ENCODE measurements around the gene TRPM1. TPM values are rescaled to one million over a fixed set of nuclear protein-coding genes. Genes with fewer than 3 reads are reported as not detected.
A peak's percentile ranks its signal among the peaks of the same experiment; 100 is the strongest.

Gene TRPM1
- total RNA-seq, 1 donor from 2014 or later, result not detected

DNA sequence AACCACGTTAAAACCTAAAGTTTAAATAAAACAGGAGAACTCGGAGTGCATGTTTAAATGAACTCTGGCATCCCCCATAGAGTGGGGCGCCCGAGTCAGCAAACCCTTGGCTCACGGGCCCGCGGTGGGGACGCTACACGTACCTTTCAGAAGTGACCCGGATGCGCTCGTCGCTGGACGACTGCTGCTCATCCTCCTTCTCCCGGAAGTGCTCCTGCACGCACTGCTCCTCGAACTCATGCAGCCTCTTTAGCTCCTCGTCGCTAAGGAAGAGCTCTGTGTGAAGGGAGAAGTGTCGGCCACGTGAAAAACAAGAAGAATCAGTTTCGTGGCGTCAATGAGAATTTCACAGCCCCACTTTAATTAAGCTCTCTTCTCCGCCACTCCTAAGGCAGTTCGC lies 75.5 kb downstream of the TRPM1 start:
- Histone ChIP-seq H3K36me3 (ENCODE audit: control insufficient read depth, insufficient read depth, low read length) (no peaks in the 10 kb centered on the region), H3K27me3 (ENCODE audit: control insufficient read depth, insufficient read depth, low read length) (no peaks in the 10 kb centered on the region), H3K4me3 (ENCODE audit: low read depth, low read length) (no peak overlapping the region)
- no peak for DNase-seq (ENCODE audit: low read depth)
- TF ChIP-seq, protein P1, sequence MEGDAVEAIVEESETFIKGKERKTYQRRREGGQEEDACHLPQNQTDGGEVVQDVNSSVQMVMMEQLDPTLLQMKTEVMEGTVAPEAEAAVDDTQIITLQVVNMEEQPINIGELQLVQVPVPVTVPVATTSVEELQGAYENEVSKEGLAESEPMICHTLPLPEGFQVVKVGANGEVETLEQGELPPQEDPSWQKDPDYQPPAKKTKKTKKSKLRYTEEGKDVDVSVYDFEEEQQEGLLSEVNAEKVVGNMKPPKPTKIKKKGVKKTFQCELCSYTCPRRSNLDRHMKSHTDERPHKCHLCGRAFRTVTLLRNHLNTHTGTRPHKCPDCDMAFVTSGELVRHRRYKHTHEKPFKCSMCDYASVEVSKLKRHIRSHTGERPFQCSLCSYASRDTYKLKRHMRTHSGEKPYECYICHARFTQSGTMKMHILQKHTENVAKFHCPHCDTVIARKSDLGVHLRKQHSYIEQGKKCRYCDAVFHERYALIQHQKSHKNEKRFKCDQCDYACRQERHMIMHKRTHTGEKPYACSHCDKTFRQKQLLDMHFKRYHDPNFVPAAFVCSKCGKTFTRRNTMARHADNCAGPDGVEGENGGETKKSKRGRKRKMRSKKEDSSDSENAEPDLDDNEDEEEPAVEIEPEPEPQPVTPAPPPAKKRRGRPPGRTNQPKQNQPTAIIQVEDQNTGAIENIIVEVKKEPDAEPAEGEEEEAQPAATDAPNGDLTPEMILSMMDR (IDR thresholded peaks at IDR 0.05; ENCODE audit: insufficient read depth, low read length, poor library complexity, severe bottlenecking), result no peak

DNA sequence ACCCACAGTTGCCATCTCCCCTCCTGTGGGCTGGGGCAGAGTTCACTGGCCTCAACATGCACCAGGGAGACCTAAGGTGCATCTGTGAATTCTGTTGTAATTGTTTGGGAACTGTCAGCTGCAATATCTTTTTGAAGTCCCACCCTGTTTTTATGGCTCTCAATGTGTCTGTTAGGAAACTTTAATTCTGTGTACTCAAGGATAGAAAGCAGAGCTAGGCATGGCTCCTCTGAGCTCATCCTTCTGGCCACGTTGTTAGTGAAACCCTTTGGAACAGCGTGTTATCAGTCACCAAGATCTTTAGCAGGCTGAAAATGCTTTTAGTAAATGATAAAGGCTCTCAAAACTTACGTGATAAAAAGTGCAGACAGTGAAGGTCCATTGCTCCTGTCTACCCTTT lies 76.5 kb downstream of the TRPM1 start:
- TF ChIP-seq, protein P1 (IDR thresholded peaks at IDR 0.05; ENCODE audit: insufficient read depth, low read length, poor library complexity, severe bottlenecking), result no peak
- no peaks in the 10 kb centered on the region for H3K27me3 ChIP-seq (ENCODE audit: control insufficient read depth, insufficient read depth, low read length)
- DNase-seq (ENCODE audit: low read depth), result no peak
- H3K4me3 ChIP-seq (ENCODE audit: low read depth, low read length), result no peak overlapping the region
- H3K36me3 ChIP-seq (ENCODE audit: control insufficient read depth, insufficient read depth, low read length), result no peaks in the 10 kb centered on the region

DNA sequence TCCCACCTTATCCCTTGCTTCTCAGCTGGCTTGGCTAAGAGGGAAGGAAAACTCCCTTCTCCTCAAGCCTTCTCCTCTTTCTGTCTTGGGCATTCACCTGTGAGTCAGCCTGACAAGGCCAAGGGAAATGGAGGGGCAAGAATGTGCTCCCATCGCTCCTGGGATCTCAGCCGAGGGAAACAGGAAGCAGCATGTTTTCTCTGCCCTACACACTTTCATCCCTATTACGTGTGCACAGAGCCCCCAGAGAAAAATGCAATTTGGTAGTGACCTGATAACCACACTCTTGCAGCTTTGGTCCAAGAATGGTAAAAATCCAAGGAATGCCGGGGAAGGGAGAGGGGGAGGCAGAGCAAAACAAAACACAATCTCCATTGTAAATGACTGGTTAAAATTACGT lies 77.2 kb downstream of the TRPM1 start:
- DNase-seq (ENCODE audit: low read depth), result peak; percentile 97
- no peak overlapping the region for H3K4me3 ChIP-seq (ENCODE audit: low read depth, low read length)

DNA sequence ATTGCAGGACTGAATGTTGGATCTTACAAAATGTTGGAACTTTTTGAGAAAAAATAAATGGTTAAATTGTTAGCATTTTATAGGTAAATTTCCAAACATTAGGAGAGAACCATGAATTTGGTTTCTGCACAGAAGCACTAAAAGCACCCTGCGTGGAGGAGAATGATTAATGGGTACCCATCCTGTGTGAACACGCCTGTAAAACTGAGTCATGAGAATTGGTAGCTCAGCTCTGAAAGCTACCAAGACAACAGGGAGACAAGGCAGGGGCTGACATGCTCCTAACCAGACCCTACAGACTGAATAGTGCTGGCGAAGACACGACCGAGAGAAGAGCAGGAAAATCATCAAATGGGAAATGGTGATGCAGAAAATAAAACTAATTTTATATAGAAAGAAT lies 77.7 kb downstream of the TRPM1 start:
- Histone ChIP-seq H3K27me3 (ENCODE audit: control insufficient read depth, insufficient read depth, low read length) (no peaks in the 10 kb centered on the region), H3K36me3 (ENCODE audit: control insufficient read depth, insufficient read depth, low read length) (no peaks in the 10 kb centered on the region), H3K4me3 (ENCODE audit: low read depth, low read length) (no peak overlapping the region)
- no peak for DNase-seq (ENCODE audit: low read depth)
- TF ChIP-seq, protein P1 (IDR thresholded peaks at IDR 0.05; ENCODE audit: insufficient read depth, low read length, poor library complexity, severe bottlenecking), result no peak

More for the DNA sequence above, 77.2 kb downstream of the TRPM1 start:
- TF ChIP-seq, protein P1 (IDR thresholded peaks at IDR 0.05; ENCODE audit: insufficient read depth, low read length, poor library complexity, severe bottlenecking), result no peak
- Histone ChIP-seq H3K36me3 (ENCODE audit: control insufficient read depth, insufficient read depth, low read length) (no peaks in the 10 kb centered on the region), H3K27me3 (ENCODE audit: control insufficient read depth, insufficient read depth, low read length) (no peaks in the 10 kb centered on the region)

DNA sequence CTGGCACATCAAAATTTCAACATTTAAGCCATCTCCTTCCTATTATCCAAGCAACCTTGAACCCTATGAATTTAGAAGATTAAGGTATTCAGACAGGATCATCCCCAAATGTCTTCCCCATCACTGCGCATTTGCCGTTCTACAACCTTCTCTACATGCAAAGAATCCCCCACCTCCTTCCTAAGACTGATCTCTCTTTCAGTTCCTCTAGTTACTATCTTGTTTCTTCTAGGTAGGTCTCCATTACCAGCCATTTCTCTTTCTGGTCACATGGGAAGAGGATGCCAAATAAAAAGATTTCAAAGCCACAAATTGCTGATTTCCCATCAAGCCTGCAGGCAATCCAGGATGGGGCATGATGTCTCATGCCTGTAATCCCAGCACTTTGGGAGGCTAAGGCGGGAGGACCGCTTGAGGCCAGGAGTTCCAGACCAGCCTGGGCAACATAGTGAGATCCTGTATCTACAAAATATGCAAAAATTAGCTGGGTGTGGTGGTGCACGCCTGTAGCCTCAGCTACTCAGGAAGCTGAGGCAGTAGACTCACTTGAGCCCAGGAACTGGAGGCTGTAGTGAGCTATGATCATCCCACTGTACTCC lies 80.4 kb downstream of the TRPM1 start:
- Histone ChIP-seq H3K4me3 (ENCODE audit: low read depth, low read length) (no peak overlapping the region), H3K36me3 (ENCODE audit: control insufficient read depth, insufficient read depth, low read length) (no peaks in the 10 kb centered on the region), H3K27me3 (ENCODE audit: control insufficient read depth, insufficient read depth, low read length) (no peaks in the 10 kb centered on the region)
- TF ChIP-seq, protein P1 (IDR thresholded peaks at IDR 0.05; ENCODE audit: insufficient read depth, low read length, poor library complexity, severe bottlenecking), result no peak
- DNase-seq (ENCODE audit: low read depth), result no peak

GRCh38 chr15:31020542-31020941 lies 81.0 kb downstream of the TRPM1 start:
- TF ChIP-seq, protein P1 (IDR thresholded peaks at IDR 0.05; ENCODE audit: insufficient read depth, low read length, poor library complexity, severe bottlenecking), result no peak
- no peak for DNase-seq (ENCODE audit: low read depth)

More at GRCh38 chr15:31020542-31020941, 81.0 kb downstream of the TRPM1 start:
- no peak overlapping the region for H3K4me3 ChIP-seq (ENCODE audit: low read depth, low read length)
- no peaks in the 10 kb centered on the region for H3K27me3 ChIP-seq (ENCODE audit: control insufficient read depth, insufficient read depth, low read length)
- H3K36me3 ChIP-seq (ENCODE audit: control insufficient read depth, insufficient read depth, low read length), result no peaks in the 10 kb centered on the region

Data from kidney epithelial cell (primary cell).